GM23248 (cell line): ENCODE measurements around the gene MOB3B. TPM values are rescaled to one million over a fixed set of nuclear protein-coding genes. Genes with fewer than 3 reads are reported as not detected.

ENCODE experiments used
- DNase-seq: peaks from one replicate; pipeline ENCODE4 v3.0.0-alpha.2; 2015
- H2AFZ ChIP-seq: fragments of 200-600 bp; sonication (generic); 2 replicates; pipeline ENCODE4 v1.6.1; 2016; ENCODE audit warnings: antibody characterized with exemption
- H3F3A ChIP-seq: fragments of 200-600 bp; sonication (generic); 2 replicates; pipeline ENCODE4 v1.6.1; 2016; ENCODE audit warnings: mild to moderate bottlenecking, antibody characterized with exemption, mixed run types; ENCODE audit not compliant: insufficient read depth
- H3K27ac ChIP-seq: fragments of 200-600 bp; sonication (generic); 2 replicates; pipeline ENCODE4 v1.5.1; 2016; ENCODE audit warnings: mild to moderate bottlenecking
- H3K27me3 ChIP-seq: fragments of 200-600 bp; sonication (generic); replicated peaks from 2 replicates; pipeline ENCODE4 v1.6.1; 2016; ENCODE audit warnings: mild to moderate bottlenecking; ENCODE audit not compliant: insufficient read depth
- H3K36me3 ChIP-seq: fragments of 200-600 bp; sonication (generic); 2 replicates; pipeline ENCODE4 v1.6.1; 2016; ENCODE audit warnings: low read depth, mild to moderate bottlenecking
- H3K4me1 ChIP-seq: fragments of 200-600 bp; sonication (generic); 2 replicates; pipeline ENCODE4 v1.6.1; 2016; ENCODE audit warnings: mild to moderate bottlenecking; ENCODE audit not compliant: insufficient read depth
- H3K4me2 ChIP-seq: fragments of 200-600 bp; sonication (generic); one replicate; pipeline ENCODE4 v1.6.1; 2016; ENCODE audit warnings: mild to moderate bottlenecking; ENCODE audit not compliant: unreplicated experiment
- H3K4me3 ChIP-seq: fragments of 200-600 bp; sonication (generic); 2 replicates; pipeline ENCODE4 v1.5.1; 2016; ENCODE audit warnings: mild to moderate bottlenecking
- H3K79me2 ChIP-seq: fragments of 200-600 bp; sonication (generic); 2 replicates; pipeline ENCODE4 v1.6.1; 2016; ENCODE audit warnings: mild to moderate bottlenecking; ENCODE audit not compliant: insufficient read depth
- H3K9ac ChIP-seq: fragments of 200-600 bp; sonication (generic); 2 replicates; pipeline ENCODE4 v1.6.1; 2016; ENCODE audit warnings: mild to moderate bottlenecking
- H3K9me2 ChIP-seq: fragments of 200-600 bp; sonication (generic); 2 replicates; pipeline ENCODE4 v1.6.1; 2016; ENCODE audit warnings: mixed run types, mild to moderate bottlenecking, moderate library complexity; ENCODE audit not compliant: insufficient read depth
- H3K9me3 ChIP-seq: fragments of 200-600 bp; sonication (generic); one replicate; pipeline ENCODE4 v1.6.1; 2017; ENCODE audit warnings: low read depth
- H4K20me1 ChIP-seq: fragments of 200-600 bp; sonication (generic); 2 replicates; pipeline ENCODE4 v1.6.0; 2016; ENCODE audit not compliant: insufficient read depth
- EZH2 ChIP-seq: fragments of 200-600 bp; sonication (generic); IDR thresholded peaks from 2 replicates; pipeline ENCODE4 v1.6.1; 2018; ENCODE audit warnings: antibody characterized with exemption, mild to moderate bottlenecking; ENCODE audit not compliant: insufficient read depth, poor library complexity, severe bottlenecking
- EZH2phosphoT487 ChIP-seq: fragments of 200-600 bp; sonication (generic); IDR thresholded peaks from 2 replicates; pipeline ENCODE4 v1.6.1; 2018; ENCODE audit warnings: antibody characterized with exemption, moderate library complexity, mild to moderate bottlenecking, low read depth; ENCODE audit not compliant: insufficient read depth
- WGBS, 2 experiments: methylation state at CpG; one replicate each; pipeline ENCODE4 v1.1.6; 2015 to 2017; ENCODE audit warnings: low lambda C conversion rate in 2 of 2, low coverage in 1 of 2; ENCODE audit errors: missing lambda C conversion rate in 2 of 2; 5-methylcytosine and 5-hydroxymethylcytosine counted together
- in situ Hi-C: fragments of 300-500 bp; cut with MboI; formaldehyde crosslinking; loops from 2 replicates; pipeline ENCODE4 v1.15.0; 2020
- polyA plus RNA-seq: library from polyadenylated mRNA; unstranded; fragments of >200 nt; fragmentation: Nextera tagmentation; extraction: Ambion mirVana; gene quantifications from 2 replicates; pipeline ENCODE4 v1.2.1, GENCODE V29; 2016
- total RNA-seq: library from RNA; depleted of rRNA; stranded (reverse); fragments of >200 nt; shearing (Covaris generic); gene quantifications from 2 replicates; pipeline ENCODE4 v1.2.3, GENCODE V29; 2014

Gene MOB3B
- total and polyA plus RNA-seq, 2 experiments from 2014 or later = 0.06 TPM; not detected in 1

- Histone ChIP-seq H4K20me1 (no peaks in the 10 kb centered on the region), H3K4me3 (no peak overlapping the region), H3K4me1 (no peaks in the 10 kb centered on the region), H3K9me2 (no peaks in the 10 kb centered on the region), H3K9ac (no peak overlapping the region), H3K27ac (no peak overlapping the region), H3K36me3 (no peaks in the 10 kb centered on the region), H3K27me3 (no peaks in the 10 kb centered on the region; the same call in 1 of the 2 replicates), H3K4me2 (no peak overlapping the region), H3K79me2 (no peaks in the 10 kb centered on the region), H3F3A (no peaks in the 10 kb centered on the region), H2AFZ (no peak overlapping the region), H3K9me3 (no peaks in the 10 kb centered on the region)
- no peak for DNase-seq
- WGBS, 2 experiments = 38 to 41% methylated on average over 9 of the region's 9 CpGs
- in situ Hi-C loops = no loop called here
- TF ChIP-seq EZH2phosphoT487 = no peak
- TF ChIP-seq EZH2 = no peak
These were observed 138.3 kb downstream of the MOB3B start for GRCh38 chr9:27391040-27391895.

GRCh38 chr9:27388150-27388549, 141.5 kb downstream of the MOB3B start:
- 54 to 58% methylated on average over 2 of the region's 2 CpGs for WGBS, 2 experiments
- no peaks in the 10 kb centered on the region for H3K79me2 ChIP-seq

GRCh38 chr9:27387722-27388121, 141.9 kb downstream of the MOB3B start:
- no peak for TF ChIP-seq EZH2
- TF ChIP-seq EZH2phosphoT487 = no peak
- 56 to 65% methylated on average over 3 of the region's 3 CpGs for WGBS, 2 experiments

More at GRCh38 chr9:27388150-27388549, 141.5 kb downstream of the MOB3B start:
- no peak for DNase-seq
- Histone ChIP-seq H3K27me3 (no peaks in the 10 kb centered on the region; the same call in none of the 2 replicates), H3F3A (no peaks in the 10 kb centered on the region), H3K9me2 (no peaks in the 10 kb centered on the region), H3K9me3 (no peaks in the 10 kb centered on the region), H2AFZ (no peak overlapping the region), H3K36me3 (no peaks in the 10 kb centered on the region), H3K4me3 (no peak overlapping the region), H3K9ac (no peak overlapping the region), H4K20me1 (no peaks in the 10 kb centered on the region), H3K27ac (no peak overlapping the region), H3K4me2 (no peak overlapping the region), H3K4me1 (no peaks in the 10 kb centered on the region)
- in situ Hi-C loops = no loop called here
- TF ChIP-seq EZH2 (no peak), EZH2phosphoT487 (no peak)

GRCh38 chr9:27386571-27387091, 143.0 kb downstream of the MOB3B start:
- Histone ChIP-seq H2AFZ (no peak overlapping the region), H3K4me2 (no peak overlapping the region), H3K27ac (no peak overlapping the region), H4K20me1 (no peaks in the 10 kb centered on the region), H3K36me3 (no peaks in the 10 kb centered on the region), H3F3A (no peaks in the 10 kb centered on the region), H3K4me1 (no peaks in the 10 kb centered on the region), H3K9me2 (no peaks in the 10 kb centered on the region), H3K9ac (no peak overlapping the region), H3K27me3 (peaks cover 5% of the 10 kb centered on the region; the same call in 1 of the 2 replicates), H3K9me3 (no peaks in the 10 kb centered on the region), H3K4me3 (no peak overlapping the region), H3K79me2 (no peaks in the 10 kb centered on the region)
- 59 to 70% methylated on average over 4 of the region's 4 CpGs for WGBS, 2 experiments
- TF ChIP-seq EZH2phosphoT487 (no peak), EZH2 (no peak)
- in situ Hi-C loops = no loop called here
- DNase-seq = no peak

More at GRCh38 chr9:27387722-27388121, 141.9 kb downstream of the MOB3B start:
- Histone ChIP-seq H2AFZ (no peak overlapping the region), H3K36me3 (no peaks in the 10 kb centered on the region), H3K27ac (no peak overlapping the region), H3K9me2 (no peaks in the 10 kb centered on the region), H4K20me1 (no peaks in the 10 kb centered on the region), H3K4me3 (no peak overlapping the region), H3K9me3 (no peaks in the 10 kb centered on the region), H3K79me2 (no peaks in the 10 kb centered on the region), H3F3A (no peaks in the 10 kb centered on the region), H3K27me3 (peaks cover 3% of the 10 kb centered on the region; the same call in 1 of the 2 replicates), H3K4me1 (no peaks in the 10 kb centered on the region), H3K9ac (no peak overlapping the region), H3K4me2 (no peak overlapping the region)
- DNase-seq = no peak
- in situ Hi-C loops = no loop called here
